Panc1 (cell line): Measurements from ENCODE around the gene CSF1R.

Source experiments
- POLR2AphosphoS5 ChIP-seq: IDR thresholded peaks from 2 replicates; pipeline ENCODE4 v1.6.1; 2012; ENCODE audit warnings: mild to moderate bottlenecking, low read depth, low read length, moderate library complexity
- SIN3A ChIP-seq: IDR thresholded peaks from 2 replicates; pipeline ENCODE4 v1.6.1; 2012; ENCODE audit warnings: low read depth, mild to moderate bottlenecking, low read length, moderate library complexity, borderline replicate concordance; ENCODE audit not compliant: insufficient read depth
- TCF7L2 ChIP-seq: IDR thresholded peaks from 2 replicates; pipeline ENCODE4 v1.6.1; 2011; ENCODE audit warnings: mild to moderate bottlenecking, low read depth, low read length, inconsistent platforms
- TF ChIP-seq, protein P1 (sequence below): fragments of 450-650 bp; IDR thresholded peaks from 2 replicates; pipeline ENCODE4 v1.5.1; 2017; ENCODE audit warnings: mild to moderate bottlenecking
- TF ChIP-seq, protein P2 (sequence below), 2 experiments: IDR thresholded peaks; 2 replicates each; pipeline ENCODE4 v1.6.1; 2011 to 2012; ENCODE audit warnings: low read depth in 2 of 2, control low read depth in 1 of 2, low read length in 1 of 2, mild to moderate bottlenecking in 1 of 2, moderate library complexity in 1 of 2; ENCODE audit not compliant: insufficient read depth in 1 of 2

DNA sequence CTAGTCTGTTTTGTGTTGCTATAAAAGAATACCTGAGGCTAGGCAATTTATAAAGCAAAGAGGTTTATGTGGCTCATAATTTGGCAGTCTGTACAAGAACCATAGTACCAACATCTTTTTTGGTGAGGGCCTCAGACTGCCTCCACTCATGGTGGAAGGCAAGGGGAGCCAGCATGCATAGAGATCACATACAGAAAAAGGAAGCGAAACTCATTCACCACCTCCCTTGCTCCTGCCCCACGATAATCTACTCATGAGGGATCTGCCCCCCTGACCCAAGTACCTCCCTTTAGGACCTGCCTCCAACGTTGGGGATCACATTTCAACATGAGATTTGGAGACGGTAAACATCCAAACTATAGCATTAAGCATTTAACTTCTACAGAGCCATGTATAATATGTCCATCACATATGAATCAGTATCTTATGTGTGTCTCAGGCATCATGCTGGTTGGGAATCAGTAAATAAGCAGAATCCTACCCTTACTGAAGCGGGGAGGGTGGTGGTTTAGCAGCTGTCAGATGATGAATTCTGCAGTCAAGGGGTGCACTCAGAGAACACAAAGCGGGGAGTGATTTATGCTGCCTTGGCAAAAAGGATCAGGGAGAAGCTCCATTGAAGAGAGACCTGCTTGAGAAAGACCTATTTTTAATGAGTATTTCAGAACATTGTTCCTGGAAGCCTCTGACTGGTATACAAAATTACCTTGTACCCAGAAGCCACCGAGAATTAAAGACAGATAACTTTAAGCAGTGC, 51.0 kb downstream of the CSF1R start:
- TF ChIP-seq, protein P1, sequence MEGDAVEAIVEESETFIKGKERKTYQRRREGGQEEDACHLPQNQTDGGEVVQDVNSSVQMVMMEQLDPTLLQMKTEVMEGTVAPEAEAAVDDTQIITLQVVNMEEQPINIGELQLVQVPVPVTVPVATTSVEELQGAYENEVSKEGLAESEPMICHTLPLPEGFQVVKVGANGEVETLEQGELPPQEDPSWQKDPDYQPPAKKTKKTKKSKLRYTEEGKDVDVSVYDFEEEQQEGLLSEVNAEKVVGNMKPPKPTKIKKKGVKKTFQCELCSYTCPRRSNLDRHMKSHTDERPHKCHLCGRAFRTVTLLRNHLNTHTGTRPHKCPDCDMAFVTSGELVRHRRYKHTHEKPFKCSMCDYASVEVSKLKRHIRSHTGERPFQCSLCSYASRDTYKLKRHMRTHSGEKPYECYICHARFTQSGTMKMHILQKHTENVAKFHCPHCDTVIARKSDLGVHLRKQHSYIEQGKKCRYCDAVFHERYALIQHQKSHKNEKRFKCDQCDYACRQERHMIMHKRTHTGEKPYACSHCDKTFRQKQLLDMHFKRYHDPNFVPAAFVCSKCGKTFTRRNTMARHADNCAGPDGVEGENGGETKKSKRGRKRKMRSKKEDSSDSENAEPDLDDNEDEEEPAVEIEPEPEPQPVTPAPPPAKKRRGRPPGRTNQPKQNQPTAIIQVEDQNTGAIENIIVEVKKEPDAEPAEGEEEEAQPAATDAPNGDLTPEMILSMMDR: no peak
- TF ChIP-seq, protein P2, sequence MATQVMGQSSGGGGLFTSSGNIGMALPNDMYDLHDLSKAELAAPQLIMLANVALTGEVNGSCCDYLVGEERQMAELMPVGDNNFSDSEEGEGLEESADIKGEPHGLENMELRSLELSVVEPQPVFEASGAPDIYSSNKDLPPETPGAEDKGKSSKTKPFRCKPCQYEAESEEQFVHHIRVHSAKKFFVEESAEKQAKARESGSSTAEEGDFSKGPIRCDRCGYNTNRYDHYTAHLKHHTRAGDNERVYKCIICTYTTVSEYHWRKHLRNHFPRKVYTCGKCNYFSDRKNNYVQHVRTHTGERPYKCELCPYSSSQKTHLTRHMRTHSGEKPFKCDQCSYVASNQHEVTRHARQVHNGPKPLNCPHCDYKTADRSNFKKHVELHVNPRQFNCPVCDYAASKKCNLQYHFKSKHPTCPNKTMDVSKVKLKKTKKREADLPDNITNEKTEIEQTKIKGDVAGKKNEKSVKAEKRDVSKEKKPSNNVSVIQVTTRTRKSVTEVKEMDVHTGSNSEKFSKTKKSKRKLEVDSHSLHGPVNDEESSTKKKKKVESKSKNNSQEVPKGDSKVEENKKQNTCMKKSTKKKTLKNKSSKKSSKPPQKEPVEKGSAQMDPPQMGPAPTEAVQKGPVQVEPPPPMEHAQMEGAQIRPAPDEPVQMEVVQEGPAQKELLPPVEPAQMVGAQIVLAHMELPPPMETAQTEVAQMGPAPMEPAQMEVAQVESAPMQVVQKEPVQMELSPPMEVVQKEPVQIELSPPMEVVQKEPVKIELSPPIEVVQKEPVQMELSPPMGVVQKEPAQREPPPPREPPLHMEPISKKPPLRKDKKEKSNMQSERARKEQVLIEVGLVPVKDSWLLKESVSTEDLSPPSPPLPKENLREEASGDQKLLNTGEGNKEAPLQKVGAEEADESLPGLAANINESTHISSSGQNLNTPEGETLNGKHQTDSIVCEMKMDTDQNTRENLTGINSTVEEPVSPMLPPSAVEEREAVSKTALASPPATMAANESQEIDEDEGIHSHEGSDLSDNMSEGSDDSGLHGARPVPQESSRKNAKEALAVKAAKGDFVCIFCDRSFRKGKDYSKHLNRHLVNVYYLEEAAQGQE (IDR thresholded peaks at IDR 0.05; ENCODE audit: insufficient read depth in 1 of 2, low read depth in 2 of 2, low read length in 1 of 2): no peak
- TF ChIP-seq POLR2AphosphoS5: no peak
- TF ChIP-seq TCF7L2: no peak
- no peak for TF ChIP-seq SIN3A
